NCI-H524 (cell line): ENCODE measurements around the gene TBCA.
"Not testable (repeated sequence)": the region's sequence is repeated elsewhere in the genome, so short reads cannot be mapped to it uniquely, and the experiment has no call there.

Source experiments
- DNase-seq, 2 experiments: peaks; one replicate each; lab custom pipeline; 2025; lab: John Stamatoyannopoulos, UW

The TBCA gene

GRCh38 chr5:77709340-77709739 is 66.8 kb downstream of the TBCA start:
- no peak for DNase-seq

DNA sequence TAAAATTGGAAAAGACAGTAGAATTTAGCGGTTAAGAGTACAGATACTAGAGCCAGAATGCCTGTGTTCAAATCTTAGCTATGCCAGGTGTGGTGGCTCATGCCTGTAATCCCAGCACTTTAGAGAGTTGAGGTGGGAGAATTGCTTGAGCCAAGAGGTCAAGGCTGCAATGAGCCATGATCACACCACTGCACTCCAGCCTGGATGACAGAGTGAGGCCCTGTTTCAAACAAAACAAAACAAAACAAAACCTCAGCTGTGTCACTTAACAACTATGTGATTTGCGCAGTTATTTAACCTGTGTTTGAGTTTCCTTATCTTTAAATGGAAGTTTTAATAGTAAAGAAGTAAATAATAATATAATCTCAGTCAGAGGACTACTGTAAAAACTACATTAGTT is 68.3 kb downstream of the TBCA start:
- DNase-seq, result no peak

DNA sequence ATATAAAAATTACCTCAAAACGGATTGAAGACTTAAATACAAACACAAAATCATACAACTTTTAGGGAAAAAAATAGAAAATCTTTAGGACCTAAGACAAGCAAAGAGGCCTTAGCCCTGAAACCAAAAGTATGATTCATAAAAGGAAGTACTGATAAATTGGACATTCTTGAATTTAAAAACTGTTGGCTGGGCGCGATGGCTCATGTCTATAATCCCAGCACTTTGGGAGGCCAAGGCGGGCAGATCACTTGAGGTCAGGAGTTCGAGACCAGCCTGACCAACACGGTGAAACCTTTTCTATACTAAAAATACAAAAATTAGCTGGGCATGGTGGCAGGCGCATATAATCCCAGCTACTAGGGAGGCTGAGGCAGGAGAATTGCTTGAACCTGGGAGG is 76.6 kb downstream of the TBCA start:
- not testable (repeated sequence) for DNase-seq

DNA sequence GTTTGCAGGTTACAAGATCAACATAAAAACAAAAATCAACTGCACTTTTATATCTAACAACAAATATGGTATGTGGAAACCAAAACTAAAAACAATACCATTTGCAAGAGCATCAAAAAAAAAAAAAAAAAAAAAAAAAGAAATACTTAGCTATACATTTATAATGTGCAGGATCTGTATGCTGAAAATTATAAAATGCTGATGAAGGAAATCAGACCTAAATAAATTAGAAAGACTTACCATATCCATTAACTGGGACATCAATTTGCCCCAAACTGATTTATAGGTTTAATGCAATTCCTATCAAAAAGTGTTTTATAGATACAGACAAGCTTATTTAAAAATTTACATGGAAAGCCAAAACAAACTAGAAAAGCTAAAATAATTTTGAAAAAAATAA is 77.2 kb downstream of the TBCA start:
- DNase-seq, result no peak

DNA sequence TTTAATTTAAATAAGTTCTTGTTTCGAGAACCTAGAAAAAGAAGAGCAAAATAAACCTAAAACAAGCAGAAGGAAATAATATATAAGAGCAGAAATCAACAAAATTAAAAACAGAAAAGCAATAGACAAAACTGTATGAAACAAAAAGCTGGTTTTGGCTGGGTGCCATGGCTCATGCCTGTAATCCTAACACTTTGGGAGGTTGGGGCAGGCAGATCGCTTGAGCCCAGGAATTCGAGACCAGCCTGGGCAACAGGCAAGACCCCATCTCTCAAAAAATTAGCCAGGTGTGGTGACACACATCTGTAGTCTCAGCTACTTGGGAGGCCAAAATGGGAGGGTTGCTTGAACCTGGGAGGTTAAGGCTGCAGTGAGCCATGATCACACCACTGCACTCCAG is 78.4 kb downstream of the TBCA start:
- no peak for DNase-seq

GRCh38 chr5:77696120-77696519 is 80.0 kb downstream of the TBCA start:
- no peak for DNase-seq

GRCh38 chr5:77693913-77694312 is 82.2 kb downstream of the TBCA start:
- no peak for DNase-seq

- no peak for DNase-seq
Measured at GRCh38 chr5:77683171-77683732, 92.9 kb downstream of the TBCA start.

DNA sequence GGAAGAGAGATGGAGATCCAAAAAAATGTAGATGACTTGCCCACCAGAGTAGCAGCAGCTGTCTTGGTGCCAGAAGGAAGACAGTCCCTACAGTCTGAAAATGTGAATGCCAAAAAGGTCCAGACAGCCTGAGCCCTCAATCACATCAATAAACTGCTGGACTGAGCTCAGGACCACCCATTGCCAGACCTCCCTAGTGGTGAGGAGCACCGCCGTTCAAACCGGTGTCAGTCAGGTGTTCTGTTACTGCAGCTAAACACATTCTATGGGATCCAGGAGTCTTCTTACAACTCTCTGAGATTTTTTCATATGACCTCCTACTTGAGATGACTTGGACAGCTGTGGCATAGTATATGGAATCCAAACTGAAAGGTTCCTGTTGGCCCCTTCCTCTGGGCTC is 105.6 kb downstream of the TBCA start:
- DNase-seq, result no peak

GRCh38 chr5:77669677-77670076 is 106.5 kb downstream of the TBCA start:
- DNase-seq, result no peak

- no peak for DNase-seq
Measured at GRCh38 chr5:77663090-77663863, 112.9 kb downstream of the TBCA start.

- no peak for DNase-seq
Measured at GRCh38 chr5:77662635-77663034, 113.5 kb downstream of the TBCA start.

GRCh38 chr5:77658662-77659061 is 117.5 kb downstream of the TBCA start:
- DNase-seq, result no peak

DNA sequence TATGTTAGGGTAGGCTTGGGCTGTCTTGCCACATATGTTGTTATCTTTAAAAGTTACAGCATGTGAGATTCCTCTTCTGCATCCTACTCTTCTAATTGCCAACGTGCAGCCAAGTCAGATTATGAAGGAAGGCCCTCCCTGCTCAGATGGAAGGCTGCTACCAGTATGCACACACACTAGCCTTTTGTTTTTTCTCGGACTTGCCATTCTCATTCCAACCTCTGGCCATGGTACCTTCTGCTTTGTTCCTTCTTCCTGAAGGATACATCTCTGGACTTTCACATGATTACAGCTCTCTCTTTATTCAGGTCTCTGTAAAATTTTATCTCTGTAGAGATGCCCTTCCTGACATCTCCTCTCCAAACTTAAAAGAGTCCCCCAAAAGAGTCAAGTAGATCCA is 124.8 kb downstream of the TBCA start:
- DNase-seq, result no peak

DNA sequence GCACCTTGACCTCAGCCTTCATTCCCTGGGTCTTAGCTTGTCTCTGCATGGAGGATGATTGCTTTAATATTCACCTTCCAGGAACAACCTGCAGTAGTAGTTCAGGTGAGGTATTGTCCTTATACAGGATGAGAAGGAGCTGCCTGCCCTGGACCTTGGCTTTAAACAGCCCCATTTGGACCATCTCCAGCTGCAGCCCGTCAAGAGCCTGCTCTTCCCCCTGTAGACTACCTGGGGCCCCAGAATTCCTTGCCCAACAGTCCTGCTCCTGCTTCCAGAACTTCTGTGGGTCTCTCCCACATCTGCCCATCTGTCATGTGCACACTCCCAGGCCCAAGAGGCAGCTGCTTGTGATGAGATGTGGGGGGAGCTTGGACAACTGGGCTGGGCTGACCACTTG is 125.5 kb downstream of the TBCA start:
- no peak for DNase-seq

DNA sequence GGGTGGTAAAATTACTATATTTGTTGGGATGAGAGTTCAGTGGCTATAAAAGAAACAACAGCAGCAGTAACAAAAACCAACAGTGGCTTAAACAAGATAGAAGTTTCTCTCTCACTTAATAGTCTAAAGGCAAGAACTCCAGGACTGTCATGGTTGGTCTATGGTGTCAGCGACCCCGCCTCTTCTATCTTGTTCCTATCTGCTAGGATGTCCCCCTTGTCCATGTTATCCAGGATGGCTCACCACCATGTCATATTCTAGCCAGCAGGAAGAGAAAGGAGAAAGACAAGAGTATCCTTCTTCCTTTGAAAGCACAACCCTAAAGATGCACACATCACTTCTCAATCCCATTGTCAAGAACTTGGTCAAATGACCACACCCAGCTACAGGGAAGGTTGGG is 126.4 kb downstream of the TBCA start:
- no peak for DNase-seq

DNA sequence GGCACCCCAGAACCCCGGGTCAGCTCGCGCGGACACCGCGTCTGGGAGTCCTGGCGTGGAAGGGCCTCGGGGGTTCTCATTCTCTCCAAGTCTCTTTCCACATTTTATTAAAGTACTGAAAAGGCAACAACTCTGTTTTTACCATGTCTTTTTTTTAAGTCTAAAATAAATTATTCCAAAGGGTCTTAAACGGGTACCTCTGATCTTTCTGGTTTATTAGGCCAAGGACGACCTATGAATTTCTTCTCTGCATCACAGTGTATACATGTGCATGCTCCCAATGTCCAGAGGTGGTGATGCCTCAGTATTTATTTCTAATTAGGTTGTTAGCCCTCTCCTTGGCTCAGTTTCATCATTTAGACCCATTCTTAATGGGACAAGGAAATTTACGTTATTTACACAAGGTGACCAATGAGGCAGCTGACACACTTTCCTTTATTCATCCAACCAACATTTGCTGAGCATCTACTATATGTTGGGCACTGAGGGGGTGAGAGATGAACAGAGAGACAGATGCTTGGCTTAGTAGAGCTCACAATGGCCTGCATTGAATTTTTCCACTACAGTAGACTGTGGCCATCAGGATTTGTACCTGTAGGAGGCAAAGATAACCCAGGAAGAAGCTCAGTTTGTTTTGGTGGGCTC is 130.0 kb downstream of the TBCA start:
- DNase-seq, result no peak

GRCh38 chr5:77645158-77645994 is 130.8 kb downstream of the TBCA start:
- peak; percentile 22 to 64 for DNase-seq

GRCh38 chr5:77644371-77645157 is 131.6 kb downstream of the TBCA start:
- DNase-seq, result peak; percentile 50 to 77

GRCh38 chr5:77643654-77644370 is 132.3 kb downstream of the TBCA start:
- DNase-seq, result peak; percentile 10 to 18
